ENCODE measurements around the gene NCK1.

- TF ChIP-seq EP300 (IDR thresholded peaks at IDR 0.05; ENCODE audit: borderline replicate concordance in 1 of 2, control insufficient read depth in 1 of 2, low read depth in 2 of 2, low read length in 2 of 2) (no peak), SUPT20H (IDR thresholded peaks at IDR 0.05; ENCODE audit: borderline replicate concordance, control insufficient read depth, low read depth, low read length) (no peak), ZBTB40 (IDR thresholded peaks at IDR 0.05; ENCODE audit: borderline replicate concordance) (no peak)
Observed at GRCh38 chr3:136898954-136899353, 36.9 kb downstream of the NCK1 start.

All from GM12878 (cell line).